Heart right ventricle (tissue), 16 donors: Measurements from ENCODE around the gene IL1A. TPM values are rescaled to one million over a fixed set of nuclear protein-coding genes. Genes with fewer than 3 reads are reported as not detected.

Source experiments
- ATAC-seq, 8 donors: fragments of 200-7000 bp; cut with Tn5 transposase; one replicate each; pipeline ENCODE4 v1.9.1; 2020; ENCODE audit warnings: mild to moderate bottlenecking in 8 of 8, moderate library complexity in 8 of 8, moderate number of reproducible peaks in 1 of 8
- DNase-seq, 2 donors: peaks; one replicate each; pipeline ENCODE4 v3.0.0-alpha.2; 2020
- H3K27ac ChIP-seq, 10 donors: fragments of 200-600 bp; sonication (generic) in 2 of 10; one replicate each; pipeline versions ENCODE4 v1.5.0 to v1.8.0; 2020 to 2022; ENCODE audit warnings: mild to moderate bottlenecking in 3 of 10
- H3K27me3 ChIP-seq, 7 donors: fragments of 200-600 bp; one replicate each; pipeline ENCODE4 v1.8.0; 2021 to 2022; ENCODE audit warnings: mild to moderate bottlenecking in 2 of 7
- H3K36me3 ChIP-seq, 9 donors: fragments of 200-600 bp; sonication (generic) in 1 of 9; one replicate each; pipeline versions ENCODE4 v1.5.0 to v1.8.0; 2020 to 2022; ENCODE audit warnings: mild to moderate bottlenecking in 2 of 9
- H3K4me1 ChIP-seq, 9 donors: fragments of 200-600 bp; sonication (generic) in 1 of 9; one replicate each; pipeline versions ENCODE4 v1.5.0 to v1.8.0; 2020 to 2022; ENCODE audit warnings: mild to moderate bottlenecking in 4 of 9
- H3K4me3 ChIP-seq, 10 donors: fragments of 200-600 bp; sonication (generic) in 2 of 10; one replicate each; pipeline versions ENCODE4 v1.5.0 to v1.8.0; 2020 to 2022; ENCODE audit warnings: mild to moderate bottlenecking in 7 of 10, moderate library complexity in 2 of 10
- H3K9me3 ChIP-seq, 11 donors: fragments of 200-600 bp in 10 of 11; sonication (generic) in 2 of 11; one replicate each; pipeline versions ENCODE4 v1.5.0 to v1.8.0; 2013 to 2022; ENCODE audit warnings: mild to moderate bottlenecking in 2 of 11, control low read depth in 1 of 11, moderate library complexity in 1 of 11
- whole genome bisulfite sequencing, 2 donors: extraction: QIAGEN DNeasy Blood & Tissue Kit; methylation state at CpG; one replicate each; pipeline ENCODE4 v1.1.7; 2013; ENCODE audit warnings: inconsistent platforms in 1 of 2; 5-methylcytosine and 5-hydroxymethylcytosine counted together
- intact Hi-C, 10 donors: fragments of 100-400 bp; cut with DNase I; formaldehyde crosslinking; loops; one replicate each; pipeline versions ENCODE4 v1.11.1 to v1.14.2; 2022
- polyA plus RNA-seq, 2 donors: library from polyadenylated mRNA; stranded (reverse); fragments of 200-250 nt; gene quantifications; one replicate each; pipeline ENCODE4 v1.2.3, GENCODE V29; 2013
- total RNA-seq, 10 donors: library from RNA; stranded (reverse); fragmentation: NEBNext Ultra II Directional in 3 of 10; extraction: Animal tissue kit (Norgen Biotek cat#: 25700) in 3 of 10; gene quantifications; one replicate each; pipeline versions ENCODE4 v1.2.1 to v1.2.4, GENCODE V29; 2021 to 2023
- TF ChIP-seq, protein P1 (sequence below), 9 donors: fragments of 200-600 bp; sonication (generic) in 2 of 9; IDR thresholded peaks; one replicate each; pipeline versions ENCODE4 v1.5.0 to v1.8.0; 2021 to 2022; ENCODE audit warnings: antibody characterized with exemption in 9 of 9, mild to moderate bottlenecking in 5 of 9, moderate library complexity in 1 of 9
- donor health status: Arrhythmogenic right ventricular cardiomyopathy.
- donor health status: ischemic (EF 13 %, LVEDD 7.1; RV severe dilation, severe dysfunction).
- donor health status: healthy with polysubstance abuse.
- donor health status: DM: no; HTN: yes; CAD: no.
- donor health status: DM: no; HTN: no; CAD: no.
- donor health status: ischemic (EF 25% LVEDD 6.9; RV normal size, moderate dysfunction).
- donor health status: ischemic (EF 25% LVEDD 5.7; RV mildly dilated, moderate dysfunction).
- donor health status: healthy.
- donor health status: DM: yes; HTN: yes; CAD: no.
- donor health status: Ischemic cardiomyopathy.
- donor health status: ischemic (EF 35%, LVEDD 5.7; RV mildly dilated, moderate dysfunction).
- donor health status: nonischemic (EF 11% LVEDD 7.7; RV severe dilation, severe dysfunction).
- donor health status: DM: yes; HTN: yes; CAD: no.
- donor health status: PGD.
- donor health status: ischemic (EF 29% LVEDD 5.4; RV normal size, mild dysfunction).
- donor health status: nonischemic (EF 23%, LVEDD 6.1; RV moderate dilation, normal function).

IL1A gene
- total and polyA plus RNA-seq, 12 donors = 0.01 TPM; not detected in 11

DNA sequence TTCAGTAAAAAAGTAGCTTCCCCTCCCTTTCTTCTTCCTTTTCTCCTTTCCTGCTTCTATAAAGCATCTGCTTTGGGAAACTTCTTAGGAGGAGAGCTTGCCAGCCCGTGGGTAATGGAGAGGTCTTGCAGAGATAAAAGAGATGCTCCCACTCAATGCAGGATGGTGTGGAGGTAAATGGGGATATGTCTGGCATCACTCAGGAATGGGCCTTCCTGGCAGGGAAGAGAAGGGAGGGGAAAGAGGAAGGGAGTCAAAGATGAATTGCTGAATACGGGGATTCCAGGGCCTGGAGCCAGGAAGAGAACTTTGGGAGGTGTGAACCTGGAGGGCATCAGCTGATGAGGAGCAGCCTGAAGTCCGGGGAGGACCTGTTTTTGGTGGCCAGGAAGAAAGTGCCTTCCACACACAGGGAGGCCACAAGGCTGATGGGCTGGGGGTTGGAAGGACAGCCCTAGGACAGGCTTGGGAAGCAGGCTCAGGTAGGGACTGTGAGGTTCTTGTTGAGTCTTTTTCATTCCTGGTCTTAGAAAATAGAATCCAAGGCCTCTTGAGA lies 27.1 kb upstream of the IL1A start:
- H3K4me3 ChIP-seq = no peak overlapping the region
- DNase-seq = no peak
- TF ChIP-seq, protein P1, sequence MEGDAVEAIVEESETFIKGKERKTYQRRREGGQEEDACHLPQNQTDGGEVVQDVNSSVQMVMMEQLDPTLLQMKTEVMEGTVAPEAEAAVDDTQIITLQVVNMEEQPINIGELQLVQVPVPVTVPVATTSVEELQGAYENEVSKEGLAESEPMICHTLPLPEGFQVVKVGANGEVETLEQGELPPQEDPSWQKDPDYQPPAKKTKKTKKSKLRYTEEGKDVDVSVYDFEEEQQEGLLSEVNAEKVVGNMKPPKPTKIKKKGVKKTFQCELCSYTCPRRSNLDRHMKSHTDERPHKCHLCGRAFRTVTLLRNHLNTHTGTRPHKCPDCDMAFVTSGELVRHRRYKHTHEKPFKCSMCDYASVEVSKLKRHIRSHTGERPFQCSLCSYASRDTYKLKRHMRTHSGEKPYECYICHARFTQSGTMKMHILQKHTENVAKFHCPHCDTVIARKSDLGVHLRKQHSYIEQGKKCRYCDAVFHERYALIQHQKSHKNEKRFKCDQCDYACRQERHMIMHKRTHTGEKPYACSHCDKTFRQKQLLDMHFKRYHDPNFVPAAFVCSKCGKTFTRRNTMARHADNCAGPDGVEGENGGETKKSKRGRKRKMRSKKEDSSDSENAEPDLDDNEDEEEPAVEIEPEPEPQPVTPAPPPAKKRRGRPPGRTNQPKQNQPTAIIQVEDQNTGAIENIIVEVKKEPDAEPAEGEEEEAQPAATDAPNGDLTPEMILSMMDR (IDR thresholded peaks at IDR 0.05) = no peak
- peaks cover 0 to 35% (median 27%) of the 10 kb centered on the region in 9 donors for H3K4me1 ChIP-seq
- peak overlapping the region in 7 of 10 donors; percentile 5 to 68 (median 39) for H3K27ac ChIP-seq
- intact Hi-C loops = loop anchor here in 2 of 10 donors (5.0 kb wide), 2 partner anchors 44 to 56 kb away; no protein-coding TSS in a partner anchor
- no peaks in the 10 kb centered on the region for H3K36me3 ChIP-seq
- WGBS, 2 donors = 67 to 84% methylated on average over 3 of the region's 3 CpGs
- H3K27me3 ChIP-seq = no peaks in the 10 kb centered on the region
- H3K9me3 ChIP-seq = peaks cover 0 to 17% (median 0%) of the 10 kb centered on the region in 11 donors
- ATAC-seq = peak in 3 of 8 donors; percentile 6 to 26 (median 23)

DNA sequence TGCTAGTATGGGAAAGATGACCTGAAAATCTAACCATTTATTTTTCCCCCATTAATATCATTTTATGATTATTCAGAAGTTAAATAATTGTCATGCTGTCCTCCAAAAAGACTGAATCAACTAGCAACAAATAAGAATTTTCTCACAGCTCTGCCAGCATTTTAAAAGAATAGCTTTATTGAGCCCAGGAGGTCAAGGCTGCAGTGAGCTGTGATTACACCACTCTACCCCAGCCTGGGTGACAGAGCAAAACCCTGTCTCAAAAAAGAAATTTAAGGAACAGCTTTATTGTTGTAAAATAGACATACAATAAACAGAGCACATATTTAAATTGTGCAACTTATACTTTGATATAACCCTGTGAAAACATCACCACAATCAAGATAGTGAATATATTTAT lies 24.8 kb upstream of the IL1A start:
- DNase-seq = no peak
- Histone ChIP-seq H3K27ac (no peak overlapping the region), H3K4me1 (peaks cover 0 to 32% (median 27%) of the 10 kb centered on the region in 9 donors), H3K9me3 (peaks cover 0 to 19% (median 0%) of the 10 kb centered on the region in 11 donors), H3K27me3 (no peaks in the 10 kb centered on the region), H3K4me3 (no peak overlapping the region), H3K36me3 (no peaks in the 10 kb centered on the region)
- intact Hi-C loops = loop anchor here in 1 of 10 donors (5.0 kb wide), 1 partner anchor 37 kb away; no protein-coding TSS in a partner anchor
- TF ChIP-seq, protein P1 (IDR thresholded peaks at IDR 0.05) = no peak
- ATAC-seq = no peak

DNA sequence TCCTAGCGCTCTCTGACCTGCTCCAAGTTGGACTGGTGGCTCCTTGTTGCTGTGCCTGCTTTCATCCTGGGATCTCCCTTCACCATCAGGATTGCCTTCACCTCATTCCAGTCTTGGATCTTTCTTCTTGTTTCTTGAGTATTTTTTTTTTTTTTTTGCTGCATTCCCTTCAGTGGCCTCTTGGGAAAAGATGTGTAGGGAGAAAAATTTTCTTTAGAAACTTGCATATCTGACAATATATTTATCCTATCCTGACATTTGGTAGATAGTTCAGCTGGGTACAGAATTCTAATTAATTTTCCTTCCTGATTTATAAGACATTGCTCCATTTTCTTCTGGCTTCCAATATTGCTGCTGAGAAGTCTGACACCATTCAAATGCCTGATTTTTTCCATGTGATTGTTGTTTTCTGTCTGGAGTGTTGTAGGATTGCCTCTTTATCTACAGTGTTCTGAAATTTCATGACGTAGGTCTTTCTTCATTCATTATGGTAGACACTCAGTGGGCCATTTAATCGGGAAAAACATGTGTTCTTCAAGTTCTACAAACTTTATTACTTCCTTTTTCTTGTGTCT lies 23.0 kb upstream of the IL1A start:
- DNase-seq (no peak), ATAC-seq (no peak)
- H3K27me3 ChIP-seq = no peaks in the 10 kb centered on the region
- intact Hi-C loops = loop anchor here in 1 of 10 donors (5.0 kb wide), 1 partner anchor 35 kb away; no protein-coding TSS in a partner anchor
- H3K27ac ChIP-seq = no peak overlapping the region
- TF ChIP-seq, protein P1 (IDR thresholded peaks at IDR 0.05) = no peak
- H3K36me3 ChIP-seq = no peaks in the 10 kb centered on the region
- WGBS, 2 donors = 95 to 96% methylated on average over 3 of the region's 3 CpGs
- H3K4me1 ChIP-seq = peaks cover 0 to 14% (median 10%) of the 10 kb centered on the region in 9 donors
- H3K4me3 ChIP-seq = no peak overlapping the region
- H3K9me3 ChIP-seq = peaks cover 0 to 19% (median 0%) of the 10 kb centered on the region in 11 donors

DNA sequence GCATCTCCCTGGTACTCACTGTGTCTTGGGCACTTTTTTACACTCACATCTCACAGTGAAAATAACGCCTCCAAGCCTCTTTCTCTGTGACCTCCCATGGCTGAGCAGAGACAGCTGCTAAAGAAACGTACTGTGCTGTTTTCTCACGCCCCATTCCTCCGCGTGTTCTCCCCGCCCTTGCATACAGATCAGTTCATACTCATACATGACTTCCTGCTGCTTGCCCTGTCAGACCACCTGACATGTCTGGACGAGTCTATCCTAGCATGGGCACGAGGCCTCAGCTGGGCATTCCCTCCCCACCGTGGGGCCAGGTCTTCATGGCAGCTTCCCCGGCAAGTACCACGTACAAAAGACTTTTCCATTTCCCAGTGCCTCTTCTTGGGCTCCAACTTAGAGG lies 21.2 kb upstream of the IL1A start:
- peaks cover 0 to 19% (median 0%) of the 10 kb centered on the region in 11 donors for H3K9me3 ChIP-seq
- TF ChIP-seq, protein P1 (IDR thresholded peaks at IDR 0.05) = no peak
- 91 to 94% methylated on average over 11 of the region's 11 CpGs for WGBS, 2 donors
- DNase-seq = no peak
- no peaks in the 10 kb centered on the region for H3K36me3 ChIP-seq
- no peaks in the 10 kb centered on the region for H3K4me1 ChIP-seq
- H3K4me3 ChIP-seq = no peak overlapping the region
- H3K27me3 ChIP-seq = no peaks in the 10 kb centered on the region
- intact Hi-C loops = loop anchor here in 1 of 10 donors (5.0 kb wide), 1 partner anchor 33 kb away; no protein-coding TSS in a partner anchor
- no peak for ATAC-seq
- H3K27ac ChIP-seq = no peak overlapping the region
